SU-DHL-6 (cell line): Measurements from ENCODE around the gene SH3RF1.

Experiments
- H2AFZ ChIP-seq: fragments of 200-600 bp; sonication (generic); 2 replicates; pipeline ENCODE4 v1.6.1; 2014; ENCODE audit warnings: low read depth, mild to moderate bottlenecking, moderate library complexity, mixed read lengths, antibody characterized with exemption, low read length; ENCODE audit not compliant: severe bottlenecking
- H3F3A ChIP-seq: fragments of 200-600 bp; shearing (Covaris generic); 2 replicates; pipeline ENCODE4 v1.6.0; 2016; ENCODE audit warnings: antibody characterized with exemption, mild to moderate bottlenecking; ENCODE audit not compliant: insufficient read depth
- H3K27ac ChIP-seq: fragments of 200-600 bp; sonication (generic); 2 replicates; pipeline ENCODE4 v1.5.1; 2016; ENCODE audit warnings: low read depth, mild to moderate bottlenecking, low read length, moderate library complexity, mixed read lengths
- H3K27me3 ChIP-seq: fragments of 200-600 bp; sonication (generic), shearing (Covaris generic); 2 replicates; pipeline ENCODE4 v1.6.0; 2014; ENCODE audit warnings: mild to moderate bottlenecking, low read length
- H3K36me3 ChIP-seq: fragments of 200-600 bp; sonication (generic); 2 replicates; pipeline ENCODE4 v1.6.1; 2014; ENCODE audit warnings: mild to moderate bottlenecking, low read length, mixed read lengths
- H3K4me2 ChIP-seq: fragments of 300-600, 200-600 bp; shearing (Covaris generic), sonication (generic); 2 replicates; pipeline ENCODE4 v1.6.0; 2014; ENCODE audit warnings: low read length, low read depth, mild to moderate bottlenecking; ENCODE audit not compliant: poor library complexity, severe bottlenecking
- H3K4me3 ChIP-seq: fragments of 200-600 bp; sonication (generic); 2 replicates; pipeline ENCODE4 v1.5.1; 2014; ENCODE audit warnings: antibody characterized with exemption, low read length, mild to moderate bottlenecking, mixed read lengths; ENCODE audit not compliant: insufficient read depth, poor library complexity, severe bottlenecking
- H3K79me2 ChIP-seq: fragments of 200-600 bp; sonication (generic); 2 replicates; pipeline ENCODE4 v1.6.1; 2014; ENCODE audit warnings: mild to moderate bottlenecking, low read length, moderate library complexity; ENCODE audit not compliant: insufficient read depth
- H3K9ac ChIP-seq: fragments of 200-600 bp; sonication (generic); 2 replicates; pipeline ENCODE4 v1.7.0; 2014; ENCODE audit warnings: mild to moderate bottlenecking, low read length
- H3K9me2 ChIP-seq: fragments of 200-600 bp; sonication (generic); replicated peaks from 2 replicates; pipeline ENCODE4 v1.6.1; 2014; ENCODE audit warnings: low read length; ENCODE audit not compliant: insufficient read depth
- H3K9me3 ChIP-seq: fragments of 200-600 bp; sonication (generic); 2 replicates; pipeline ENCODE4 v1.6.1; 2014; ENCODE audit warnings: low read length, mixed read lengths; ENCODE audit not compliant: insufficient read depth
- H4K20me1 ChIP-seq: fragments of 200-600 bp; sonication (generic); 2 replicates; pipeline ENCODE4 v1.6.1; 2014; ENCODE audit warnings: low read depth, mild to moderate bottlenecking, antibody characterized with exemption, low read length, moderate library complexity, mixed read lengths
- EZH2phosphoT487 ChIP-seq: fragments of 200-600 bp; sonication (generic), shearing (Covaris generic); conservative IDR thresholded peaks from 2 replicates; pipeline ENCODE4 v1.6.1; 2018; ENCODE audit warnings: mild to moderate bottlenecking, antibody characterized with exemption, low read length, moderate library complexity, mixed read lengths
- TF ChIP-seq, protein P1 (sequence below): fragments of 200-600 bp; sonication (generic); IDR thresholded peaks from one replicate; pipeline ENCODE4 v1.5.1; 2017; ENCODE audit warnings: antibody characterized with exemption, mild to moderate bottlenecking, low read length, moderate library complexity; ENCODE audit not compliant: insufficient read depth, poor library complexity, severe bottlenecking

SH3RF1 gene

DNA sequence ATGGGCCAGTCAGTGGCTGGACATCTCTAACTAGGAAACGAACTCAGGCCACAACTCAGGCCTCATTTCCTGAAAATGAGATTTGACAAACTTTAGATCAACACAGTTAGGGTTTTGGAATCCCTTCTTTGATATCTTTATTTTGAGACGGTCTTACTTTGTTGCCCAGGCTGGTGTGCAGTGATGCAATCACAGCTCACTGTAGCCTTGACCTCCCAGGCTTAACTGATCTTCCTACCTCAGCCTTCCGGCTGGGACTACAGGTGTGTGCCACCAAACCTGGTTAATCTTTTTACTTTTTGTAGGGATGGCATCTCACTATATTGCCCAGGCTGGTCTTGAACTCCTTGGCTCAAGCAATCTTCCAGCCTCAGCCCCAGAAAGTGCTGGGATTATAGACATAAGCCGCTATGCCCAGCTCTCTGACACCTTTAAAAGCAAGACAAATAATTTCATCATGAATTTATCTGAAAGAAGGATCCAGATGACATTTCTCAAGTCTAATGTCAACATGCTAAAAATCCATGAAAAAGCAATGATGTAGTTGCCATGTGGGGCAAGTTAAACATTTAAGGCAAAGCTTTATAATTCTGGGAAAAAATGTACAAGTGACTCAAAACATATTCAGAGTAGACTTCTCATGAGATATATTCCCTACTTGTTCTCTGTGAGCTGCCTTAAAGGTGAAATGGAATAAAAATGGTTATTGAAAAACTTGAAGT is 171.6 kb downstream of the SH3RF1 start:
- Histone ChIP-seq H3K9ac (no peak overlapping the region), H4K20me1 (no peaks in the 10 kb centered on the region), H3K9me2 (no peaks in the 10 kb centered on the region), H3K4me2 (no peak overlapping the region), H3K9me3 (no peaks in the 10 kb centered on the region), H3K79me2 (no peaks in the 10 kb centered on the region), H3F3A (no peaks in the 10 kb centered on the region), H3K36me3 (no peaks in the 10 kb centered on the region), H3K27ac (no peak overlapping the region), H2AFZ (no peak overlapping the region), H3K27me3 (no peaks in the 10 kb centered on the region), H3K4me3 (no peak overlapping the region)
- TF ChIP-seq EZH2phosphoT487 = no peak
- TF ChIP-seq, protein P1, sequence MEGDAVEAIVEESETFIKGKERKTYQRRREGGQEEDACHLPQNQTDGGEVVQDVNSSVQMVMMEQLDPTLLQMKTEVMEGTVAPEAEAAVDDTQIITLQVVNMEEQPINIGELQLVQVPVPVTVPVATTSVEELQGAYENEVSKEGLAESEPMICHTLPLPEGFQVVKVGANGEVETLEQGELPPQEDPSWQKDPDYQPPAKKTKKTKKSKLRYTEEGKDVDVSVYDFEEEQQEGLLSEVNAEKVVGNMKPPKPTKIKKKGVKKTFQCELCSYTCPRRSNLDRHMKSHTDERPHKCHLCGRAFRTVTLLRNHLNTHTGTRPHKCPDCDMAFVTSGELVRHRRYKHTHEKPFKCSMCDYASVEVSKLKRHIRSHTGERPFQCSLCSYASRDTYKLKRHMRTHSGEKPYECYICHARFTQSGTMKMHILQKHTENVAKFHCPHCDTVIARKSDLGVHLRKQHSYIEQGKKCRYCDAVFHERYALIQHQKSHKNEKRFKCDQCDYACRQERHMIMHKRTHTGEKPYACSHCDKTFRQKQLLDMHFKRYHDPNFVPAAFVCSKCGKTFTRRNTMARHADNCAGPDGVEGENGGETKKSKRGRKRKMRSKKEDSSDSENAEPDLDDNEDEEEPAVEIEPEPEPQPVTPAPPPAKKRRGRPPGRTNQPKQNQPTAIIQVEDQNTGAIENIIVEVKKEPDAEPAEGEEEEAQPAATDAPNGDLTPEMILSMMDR = no peak

DNA sequence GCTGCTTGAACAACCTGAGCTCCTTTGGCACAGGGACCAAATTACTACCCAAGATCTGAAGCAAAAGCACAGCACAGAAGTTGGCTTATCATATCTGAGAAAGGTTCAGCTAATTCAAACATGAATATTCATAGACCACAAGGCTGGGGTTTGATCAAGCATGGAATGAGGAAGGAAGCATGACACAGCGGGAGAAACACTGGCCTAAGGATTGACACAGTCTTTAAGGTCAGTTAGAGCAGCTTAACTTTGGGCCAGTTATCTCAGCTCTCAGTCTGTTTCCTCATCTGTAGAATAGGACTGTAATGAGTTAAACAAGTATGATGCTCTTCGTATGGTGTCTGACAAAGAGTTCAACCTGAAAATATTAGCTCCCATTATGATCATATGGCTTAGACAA is 172.2 kb downstream of the SH3RF1 start:
- TF ChIP-seq, protein P1 = no peak
- TF ChIP-seq EZH2phosphoT487 = no peak
- Histone ChIP-seq H3F3A (no peaks in the 10 kb centered on the region), H2AFZ (no peak overlapping the region), H3K79me2 (no peaks in the 10 kb centered on the region), H3K4me2 (no peak overlapping the region), H3K27me3 (no peaks in the 10 kb centered on the region), H3K9me3 (no peaks in the 10 kb centered on the region), H3K9me2 (no peaks in the 10 kb centered on the region), H3K9ac (no peak overlapping the region), H3K4me3 (no peak overlapping the region), H3K36me3 (no peaks in the 10 kb centered on the region), H3K27ac (no peak overlapping the region), H4K20me1 (no peaks in the 10 kb centered on the region)

DNA sequence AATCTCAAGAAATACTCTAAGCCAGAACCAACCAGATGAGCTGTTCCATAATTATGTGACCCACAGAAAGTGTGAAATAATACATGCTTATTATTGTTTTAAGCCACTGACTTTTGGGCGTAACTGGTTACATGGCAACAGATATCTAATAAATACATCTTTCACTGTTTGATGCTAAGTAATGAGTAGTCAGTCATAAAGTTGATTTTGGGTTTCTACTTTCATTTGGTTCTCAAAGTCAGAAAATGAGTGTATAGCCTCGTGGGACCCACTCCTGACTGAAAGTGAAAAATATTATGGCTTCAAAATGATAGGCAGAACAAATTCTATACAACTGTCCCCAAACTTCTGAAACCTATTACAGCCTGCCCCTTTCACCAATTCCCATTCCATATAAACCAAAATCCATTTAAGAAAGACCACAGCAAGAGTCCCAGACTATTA is 172.7 kb downstream of the SH3RF1 start:
- Histone ChIP-seq H4K20me1 (no peaks in the 10 kb centered on the region), H3K79me2 (no peaks in the 10 kb centered on the region), H3K9ac (no peak overlapping the region), H3K4me2 (no peak overlapping the region), H3K27ac (no peak overlapping the region), H3K9me2 (no peaks in the 10 kb centered on the region), H2AFZ (no peak overlapping the region), H3F3A (no peaks in the 10 kb centered on the region), H3K36me3 (no peaks in the 10 kb centered on the region), H3K4me3 (no peak overlapping the region), H3K9me3 (no peaks in the 10 kb centered on the region), H3K27me3 (no peaks in the 10 kb centered on the region)
- TF ChIP-seq, protein P1 = no peak
- TF ChIP-seq EZH2phosphoT487 = no peak
